AG20443 (cell line): ENCODE data around the gene FADS3.

ENCODE experiments used
- DNase-seq: peaks from one replicate; pipeline ENCODE4 v3.0.0; 2012; ENCODE audit warnings: low spot score, mixed read lengths

FADS3 gene

GRCh38 chr11:61913699-61914395 is 22.5 kb upstream of the FADS3 start:
- DNase-seq: no peak

- DNase-seq: no peak
Measured at GRCh38 chr11:61912991-61913698, 21.8 kb upstream of the FADS3 start.

- DNase-seq: no peak
Measured at GRCh38 chr11:61912530-61912898, 21.2 kb upstream of the FADS3 start.

GRCh38 chr11:61911701-61912529 is 20.6 kb upstream of the FADS3 start:
- no peak for DNase-seq

GRCh38 chr11:61911128-61911700 is 19.9 kb upstream of the FADS3 start:
- no peak for DNase-seq

GRCh38 chr11:61910187-61911127 is 19.1 kb upstream of the FADS3 start:
- no peak for DNase-seq

- no peak for DNase-seq
Measured at GRCh38 chr11:61908730-61909316, 17.5 kb upstream of the FADS3 start.

- DNase-seq: no peak
Measured at GRCh38 chr11:61907871-61908729, 16.8 kb upstream of the FADS3 start.

- DNase-seq: no peak
Measured at GRCh38 chr11:61907282-61907681, 15.9 kb upstream of the FADS3 start.

GRCh38 chr11:61906522-61906909 is 15.2 kb upstream of the FADS3 start:
- DNase-seq: no peak

GRCh38 chr11:61905801-61906521 is 14.6 kb upstream of the FADS3 start:
- DNase-seq: no peak

GRCh38 chr11:61905067-61905696 is 13.8 kb upstream of the FADS3 start:
- DNase-seq: no peak

- no peak for DNase-seq
Measured at GRCh38 chr11:61904539-61905048, 13.2 kb upstream of the FADS3 start.

- no peak for DNase-seq
Measured at GRCh38 chr11:61903845-61904244, 12.5 kb upstream of the FADS3 start.

- no peak for DNase-seq
Measured at GRCh38 chr11:61902313-61902712, 11.0 kb upstream of the FADS3 start.

- DNase-seq: no peak
Measured at GRCh38 chr11:61901397-61901796, 10.1 kb upstream of the FADS3 start.

GRCh38 chr11:61900251-61900650 is 8.9 kb upstream of the FADS3 start:
- no peak for DNase-seq

- DNase-seq: peak; percentile 91
Measured at GRCh38 chr11:61899146-61899841, 7.9 kb upstream of the FADS3 start.
